NCI-H1694 treated with DMSO at 0.1 percent for 48 hours (cell line): ENCODE measurements around the gene HMCN1.

Experiments used
- DNase-seq: peaks from one replicate; lab custom pipeline; 2025; lab: John Stamatoyannopoulos, UW

Gene HMCN1

DNA sequence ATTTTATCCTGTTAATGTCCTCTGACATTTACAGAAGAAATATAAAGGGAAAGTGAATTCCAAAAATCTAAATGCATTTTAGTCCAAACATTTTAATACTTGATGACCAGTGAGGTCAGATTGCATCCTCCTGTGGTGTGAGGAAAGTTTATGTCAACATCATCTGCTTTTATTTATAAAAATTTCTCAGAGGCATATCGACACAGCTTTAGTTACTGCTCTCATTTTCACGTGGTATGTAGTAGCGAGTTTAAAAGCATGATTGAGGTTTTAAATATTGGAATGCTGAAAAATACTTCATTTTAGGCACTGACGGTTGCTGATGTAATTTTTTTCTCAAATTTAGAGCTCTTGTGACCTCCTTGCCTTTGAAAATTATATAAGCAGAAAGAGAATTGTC lies 234.8 kb downstream of the HMCN1 start:
- no peak for DNase-seq

DNA sequence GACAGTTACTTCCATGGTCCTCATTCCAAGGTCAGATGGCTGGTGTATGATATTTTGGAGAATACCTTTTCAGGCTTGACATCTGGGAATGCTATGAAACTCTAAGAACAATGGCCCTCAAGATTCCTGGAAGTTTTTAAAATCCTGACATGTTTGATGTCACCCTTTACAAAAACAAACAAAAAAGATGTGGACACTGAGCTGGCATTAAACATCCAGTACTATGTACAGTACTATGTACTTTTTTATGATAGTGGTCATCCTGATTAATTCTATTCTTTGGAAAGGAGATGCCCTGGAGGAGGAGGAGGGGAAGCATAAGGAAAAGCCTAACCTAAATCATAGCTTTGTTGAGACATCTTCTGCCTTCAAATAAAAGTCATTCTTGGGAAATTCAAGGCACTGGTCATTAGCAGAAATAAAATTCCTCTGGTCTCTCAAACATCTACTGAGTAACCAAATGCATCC lies 235.4 kb downstream of the HMCN1 start:
- no peak for DNase-seq

DNA sequence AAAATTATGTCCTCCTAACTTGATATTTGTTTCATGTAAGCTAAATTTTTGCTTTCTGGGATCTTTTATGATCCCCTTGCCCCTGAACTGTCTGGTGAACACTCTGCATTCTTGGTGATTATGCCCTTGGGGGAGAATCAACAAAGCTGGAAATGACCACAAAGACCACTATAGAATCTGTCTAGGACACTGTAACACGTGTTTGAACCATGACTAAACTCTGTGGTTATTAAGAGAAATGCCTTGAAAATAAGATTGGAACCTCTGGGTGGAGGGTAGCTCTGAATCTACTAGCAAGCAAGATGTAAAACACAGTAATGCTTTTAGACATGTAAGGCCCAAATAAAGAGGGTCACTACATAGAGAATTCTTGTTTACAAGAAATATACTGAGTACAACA lies 237.5 kb downstream of the HMCN1 start:
- DNase-seq: no peak

DNA sequence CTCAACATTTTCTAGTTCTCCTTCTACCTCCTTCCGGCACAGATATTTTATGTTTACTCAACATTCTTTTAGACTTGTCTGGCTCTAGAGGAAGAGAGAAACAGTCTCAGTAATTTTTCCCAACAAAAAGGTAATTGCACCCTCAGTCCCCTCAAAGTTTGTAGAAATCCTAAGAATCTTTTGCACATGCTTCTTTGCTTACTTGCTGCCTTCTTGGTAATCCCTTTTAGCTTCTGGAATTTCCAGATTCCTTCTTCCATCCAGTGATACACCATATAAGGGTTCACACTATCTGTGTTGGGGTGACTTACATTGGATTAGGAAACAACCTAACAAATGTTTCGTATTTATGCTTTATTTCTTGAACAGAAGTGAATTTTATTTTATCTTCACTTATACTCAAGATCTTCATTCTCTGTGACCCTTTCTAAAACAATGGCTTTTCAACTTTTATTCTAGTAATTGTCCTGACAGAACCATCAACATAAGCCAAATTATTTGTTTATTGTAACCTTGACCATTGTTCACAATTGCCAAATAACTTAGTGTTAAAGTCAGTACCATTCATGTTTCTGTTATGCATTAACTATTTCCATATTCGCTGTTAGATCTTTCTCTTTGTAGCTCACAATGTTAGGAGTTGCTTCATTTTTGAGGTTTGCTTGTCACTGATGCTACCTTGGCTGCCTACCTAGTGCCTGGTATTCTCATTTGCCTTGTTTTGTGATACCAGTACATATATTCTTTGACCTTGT lies 238.1 kb downstream of the HMCN1 start:
- no peak for DNase-seq

DNA sequence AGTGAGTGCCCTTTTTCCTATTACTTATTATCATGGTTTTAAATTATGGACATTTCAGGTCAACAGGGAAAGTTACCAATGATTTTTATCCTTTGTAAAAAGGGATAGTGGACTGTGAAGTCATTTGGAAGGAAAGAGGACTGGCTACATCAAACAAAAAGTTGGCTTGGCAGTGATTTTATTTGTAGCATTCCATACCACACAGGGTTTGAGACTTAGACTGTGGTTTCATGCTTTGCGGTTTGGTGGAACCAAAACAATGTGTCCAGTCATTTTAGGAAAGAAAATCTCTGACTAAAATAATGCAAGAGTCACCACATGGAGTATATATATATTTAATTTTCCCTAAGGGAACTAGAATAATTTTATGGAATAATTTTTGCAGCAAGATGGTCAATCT lies 239.5 kb downstream of the HMCN1 start:
- DNase-seq: no peak

DNA sequence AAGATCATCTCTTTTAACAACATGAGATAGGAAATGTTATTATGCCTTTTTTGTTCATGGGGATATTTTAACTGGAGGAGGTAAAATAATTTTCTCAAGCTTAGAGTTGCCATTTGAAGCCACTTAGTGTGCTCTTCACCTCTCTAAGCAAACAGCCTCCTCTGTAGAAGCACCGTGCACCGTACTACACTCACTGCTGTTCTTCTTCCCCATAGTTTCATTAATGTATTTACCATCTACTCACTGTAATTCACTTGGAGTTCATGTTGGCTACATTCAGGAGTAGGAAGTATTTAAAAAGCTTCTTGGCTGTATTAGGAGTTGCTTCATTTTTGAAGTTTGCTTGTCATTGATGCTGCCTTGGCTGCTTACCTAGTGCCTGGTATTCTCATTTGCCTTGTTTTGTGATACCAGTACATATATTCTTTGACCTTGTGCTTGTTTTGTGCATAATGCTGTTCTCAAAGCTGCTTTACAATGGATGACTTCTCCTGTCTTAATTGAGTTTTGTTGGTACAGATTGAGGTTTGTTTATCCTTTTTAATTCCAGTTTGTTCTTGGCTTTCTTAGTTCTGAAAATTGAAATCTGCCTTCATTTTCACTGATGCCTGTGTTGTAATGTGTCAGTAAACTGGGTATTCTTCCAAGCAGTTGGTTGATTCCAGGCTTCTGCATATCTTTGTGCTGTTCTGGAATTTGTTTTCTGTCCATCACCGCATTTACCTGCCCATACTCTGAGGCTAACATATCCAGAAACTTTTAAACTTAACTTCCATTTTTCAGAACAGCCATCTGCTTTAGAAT lies 240.4 kb downstream of the HMCN1 start:
- DNase-seq: no peak

DNA sequence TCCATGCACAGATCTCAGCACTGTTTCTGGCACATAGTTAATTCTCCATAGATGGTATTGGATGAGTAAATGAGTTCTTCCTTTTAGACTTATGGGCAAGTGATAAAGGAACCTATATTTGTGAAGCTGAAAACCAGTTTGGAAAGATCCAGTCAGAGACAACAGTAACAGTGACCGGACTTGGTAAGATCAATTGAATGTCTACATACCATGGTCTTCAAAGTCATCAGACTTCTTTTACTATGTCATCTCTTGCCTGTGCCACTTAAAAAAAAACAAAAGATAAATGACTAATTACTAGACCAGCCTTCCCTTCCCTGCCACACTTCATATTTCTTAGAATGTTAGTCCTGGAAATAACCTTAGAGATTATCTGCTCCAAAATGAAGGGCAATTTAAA lies 246.7 kb downstream of the HMCN1 start:
- no peak for DNase-seq

DNA sequence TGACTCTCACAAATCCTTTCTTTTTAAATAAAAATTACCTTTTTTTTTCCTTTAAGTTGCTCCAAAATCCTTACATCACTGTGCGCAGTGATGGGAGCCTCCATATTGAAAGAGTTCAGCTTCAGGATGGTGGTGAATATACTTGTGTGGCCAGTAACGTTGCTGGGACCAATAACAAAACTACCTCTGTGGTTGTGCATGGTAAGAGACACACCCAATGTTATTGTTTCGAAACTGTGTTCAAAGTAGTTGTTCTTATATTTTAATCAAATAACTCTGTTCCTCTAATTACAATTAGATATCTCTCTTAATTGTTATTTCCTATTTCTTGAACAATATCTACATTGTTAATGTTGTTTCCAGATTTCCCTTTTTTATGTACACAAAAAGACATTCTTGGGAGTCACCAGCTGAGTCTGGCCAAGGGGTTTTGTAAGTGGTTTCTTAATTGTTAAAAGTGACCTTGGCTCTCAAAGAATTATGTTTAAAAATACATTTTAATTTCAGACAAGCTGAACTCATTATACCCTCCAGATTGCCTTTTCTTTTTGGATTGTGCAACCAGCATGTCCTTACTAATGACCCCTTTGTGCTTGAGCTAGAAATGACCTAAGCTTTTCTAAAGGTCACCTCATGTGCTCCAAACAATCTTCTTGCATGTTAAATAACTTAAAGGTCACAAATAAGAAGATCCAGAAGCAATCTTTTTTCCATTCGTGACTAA lies 250.1 kb downstream of the HMCN1 start:
- no peak for DNase-seq

DNA sequence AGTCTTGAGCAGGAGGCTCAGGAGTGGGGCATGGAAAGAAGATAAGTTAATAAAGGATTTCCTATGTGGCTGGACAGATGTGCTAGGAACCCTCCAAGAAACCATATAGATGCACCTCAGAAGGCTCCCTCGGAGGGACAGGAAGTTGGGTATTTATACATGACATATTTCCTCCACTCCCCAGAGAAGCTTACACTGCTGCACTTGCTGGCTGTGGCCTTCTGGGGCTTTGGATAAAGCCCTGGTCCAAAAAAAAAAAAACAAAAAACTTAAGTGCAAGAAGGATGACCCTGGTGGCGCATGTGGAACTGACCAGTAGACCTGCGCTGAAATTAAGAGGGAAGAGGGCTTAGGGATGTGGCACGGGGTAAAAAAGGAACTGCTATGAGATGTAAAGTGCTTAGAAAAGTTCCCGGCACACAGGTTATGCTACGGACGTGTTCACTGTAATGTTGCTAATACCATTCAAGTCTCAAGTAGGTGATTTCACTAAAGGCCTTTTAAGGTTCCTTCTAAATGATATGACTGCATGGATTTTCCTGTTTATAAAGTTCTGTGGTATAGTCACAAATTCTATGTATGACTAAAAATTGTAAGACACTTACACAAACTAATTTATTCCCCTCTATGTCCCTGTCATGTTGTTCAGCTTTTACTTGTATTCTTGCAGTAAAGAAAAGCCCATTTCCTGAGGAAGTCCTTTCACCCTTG lies 253.6 kb downstream of the HMCN1 start:
- no peak for DNase-seq

DNA sequence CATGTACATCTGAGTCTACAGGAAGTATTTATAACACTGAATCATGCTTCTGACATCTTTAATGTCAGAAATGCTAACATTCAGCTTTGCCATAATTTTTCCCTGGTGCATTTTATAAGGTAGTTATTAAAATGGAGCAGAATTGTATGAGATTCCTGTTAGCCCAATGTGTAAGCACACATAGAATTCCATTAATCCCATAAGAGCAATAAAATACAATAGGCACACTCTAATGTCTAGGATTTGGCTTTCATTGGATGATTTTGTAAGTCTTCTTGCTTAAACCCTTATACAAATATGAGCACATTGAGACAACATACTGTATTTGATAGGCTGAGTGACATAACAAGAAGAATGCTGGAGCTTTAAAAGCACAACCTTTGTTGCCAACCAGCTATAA lies 256.4 kb downstream of the HMCN1 start:
- DNase-seq: no peak

DNA sequence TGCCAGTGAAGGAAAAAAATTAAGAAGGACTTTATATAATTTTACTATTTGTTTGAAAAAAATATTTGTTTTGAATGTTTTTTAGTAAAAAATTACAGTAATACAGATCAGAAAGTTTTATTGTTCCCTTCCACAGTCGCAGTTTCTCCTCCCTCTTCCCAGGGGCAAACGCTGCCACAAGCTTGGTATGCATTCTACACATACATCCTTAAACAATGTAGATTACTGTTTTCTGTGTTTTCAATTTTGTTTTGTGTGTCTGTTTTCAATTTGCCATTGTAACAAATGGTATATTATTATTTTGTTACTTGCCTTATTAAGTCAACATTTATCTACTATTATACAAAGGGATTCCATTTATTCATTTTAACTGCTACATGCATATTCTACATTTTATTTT lies 257.1 kb downstream of the HMCN1 start:
- no peak for DNase-seq

DNA sequence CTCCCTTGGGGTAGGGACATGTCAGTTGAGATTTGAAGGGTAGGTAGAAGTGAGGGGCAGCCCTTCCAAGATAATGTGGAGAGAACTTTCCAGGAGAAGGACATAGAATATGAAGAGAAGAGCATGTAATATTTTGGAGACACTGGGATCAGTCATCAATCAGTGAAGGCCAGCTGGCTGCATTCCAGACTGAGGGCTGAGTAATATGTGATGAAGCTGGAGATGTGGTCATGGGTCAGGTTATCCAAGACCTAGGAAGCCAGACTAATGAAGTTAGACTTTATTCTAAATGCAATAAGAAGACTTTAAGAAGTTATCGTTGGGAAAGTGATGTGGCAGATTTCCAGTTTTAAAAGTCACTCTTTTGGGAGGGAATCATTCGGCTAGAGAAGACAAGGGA lies 262.0 kb downstream of the HMCN1 start:
- DNase-seq: no peak

DNA sequence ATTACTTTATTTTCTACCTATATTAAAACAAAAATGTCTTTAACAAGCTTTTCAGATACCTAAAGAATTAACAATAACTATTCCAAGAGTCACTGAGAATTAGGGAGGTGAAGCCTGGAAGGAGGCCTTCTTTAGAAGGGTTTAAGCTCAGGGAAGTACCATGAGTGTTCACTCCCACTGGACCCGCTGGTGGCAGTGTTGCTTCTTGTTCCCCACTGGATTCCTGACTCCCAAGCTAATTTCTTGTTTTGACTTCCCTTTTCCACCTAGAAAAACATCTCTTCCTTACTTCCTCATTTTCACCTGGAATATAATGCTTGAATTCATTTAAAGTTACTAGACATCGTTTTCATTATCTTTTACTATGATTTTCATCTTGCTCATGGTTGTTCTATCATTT lies 264.2 kb downstream of the HMCN1 start:
- no peak for DNase-seq

DNA sequence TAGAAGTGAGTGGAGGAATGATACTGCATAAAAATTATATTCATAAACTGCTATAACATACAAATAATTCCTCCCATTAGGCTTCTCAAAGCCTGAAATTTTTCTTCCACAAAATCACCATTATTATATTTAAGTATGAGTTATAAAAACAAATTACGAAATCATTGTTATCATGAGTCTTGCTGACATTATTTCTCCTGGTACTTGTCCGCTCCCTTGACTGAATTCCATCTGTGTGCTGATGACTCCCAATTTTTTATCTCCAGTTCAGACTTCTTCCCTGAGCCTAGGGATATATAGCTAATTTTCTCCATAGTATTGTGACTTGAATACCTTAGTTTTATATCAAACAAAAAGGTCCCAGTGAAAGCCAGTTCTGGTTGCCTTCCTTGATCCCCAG lies 268.2 kb downstream of the HMCN1 start:
- DNase-seq: no peak

DNA sequence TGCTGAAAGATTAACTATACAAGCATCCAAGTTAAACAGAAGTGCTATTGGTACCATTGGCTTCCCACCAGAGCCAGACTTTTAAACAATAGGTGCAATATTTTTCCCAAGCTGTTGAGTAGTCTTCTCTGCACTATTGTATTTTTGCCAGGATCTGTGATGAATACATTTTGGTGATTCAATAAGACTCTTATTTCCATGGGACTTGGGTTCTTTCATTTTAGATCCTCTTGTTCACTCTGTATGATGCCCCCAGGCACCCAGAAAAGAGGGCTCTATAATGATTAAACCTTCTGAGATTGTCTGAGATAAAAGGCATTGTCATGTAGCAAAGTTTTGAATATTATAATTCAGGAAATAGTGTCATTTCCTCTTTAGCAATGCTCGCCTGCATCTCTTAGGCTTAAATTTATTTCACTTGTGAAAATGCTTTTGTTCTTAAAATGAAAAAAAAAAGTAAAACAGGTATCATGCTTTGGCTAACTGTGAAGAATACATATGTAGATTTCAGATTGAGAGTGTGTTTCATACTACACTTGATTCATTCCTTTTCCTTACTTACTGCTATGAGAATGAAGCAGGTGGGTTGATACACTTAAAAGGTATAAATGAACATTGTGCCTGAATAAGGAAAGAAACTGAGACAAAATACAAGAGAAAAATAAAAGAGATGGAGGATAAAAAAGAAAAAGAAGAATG lies 275.0 kb downstream of the HMCN1 start:
- DNase-seq: no peak

DNA sequence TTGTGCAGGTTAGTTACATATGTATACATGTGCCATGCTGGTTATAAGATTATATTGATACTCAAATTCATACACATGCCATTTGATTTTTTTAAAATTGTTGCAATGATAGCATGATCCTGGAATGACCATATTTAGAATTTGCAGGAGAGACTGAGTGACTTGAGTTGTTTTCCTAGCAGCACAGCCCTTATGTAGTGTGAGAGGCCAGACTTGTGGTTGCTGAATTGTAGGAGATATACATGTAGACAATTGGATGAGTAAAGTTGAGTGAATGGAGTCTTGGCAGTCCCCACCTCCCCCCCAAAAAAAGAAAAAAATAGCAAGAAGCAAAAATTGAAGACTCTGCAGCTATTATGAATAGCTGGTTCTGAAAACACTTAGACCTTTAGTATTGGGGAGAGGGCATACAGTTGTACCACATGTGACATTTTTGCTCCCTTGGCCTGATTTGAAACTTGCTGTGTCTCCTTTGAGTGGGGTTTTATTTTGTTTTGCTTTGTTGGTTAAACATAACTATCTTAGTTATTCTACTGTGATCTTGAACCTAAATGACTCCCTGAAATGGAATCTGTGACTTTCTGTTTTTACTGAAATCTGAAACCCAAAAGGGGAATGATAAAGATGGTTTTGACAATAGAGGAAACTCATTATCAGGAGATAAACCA lies 280.3 kb downstream of the HMCN1 start:
- no peak for DNase-seq

DNA sequence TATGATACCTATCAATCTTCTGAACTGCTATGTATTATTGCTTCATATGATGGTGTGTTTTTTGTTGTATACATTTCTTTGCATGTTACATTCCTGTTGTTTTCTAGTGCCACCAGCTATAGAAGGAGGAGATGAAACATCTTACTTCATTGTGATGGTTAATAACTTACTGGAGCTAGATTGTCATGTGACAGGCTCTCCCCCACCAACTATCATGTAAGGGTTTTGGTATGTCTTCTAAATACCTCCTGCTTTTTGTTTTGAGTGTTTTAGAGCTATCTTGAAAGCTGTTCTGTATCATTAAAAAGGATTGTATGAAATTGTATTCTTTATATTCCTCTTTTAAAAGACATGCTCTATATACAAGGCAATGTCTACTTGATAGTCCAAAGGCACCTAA lies 282.7 kb downstream of the HMCN1 start:
- no peak for DNase-seq

DNA sequence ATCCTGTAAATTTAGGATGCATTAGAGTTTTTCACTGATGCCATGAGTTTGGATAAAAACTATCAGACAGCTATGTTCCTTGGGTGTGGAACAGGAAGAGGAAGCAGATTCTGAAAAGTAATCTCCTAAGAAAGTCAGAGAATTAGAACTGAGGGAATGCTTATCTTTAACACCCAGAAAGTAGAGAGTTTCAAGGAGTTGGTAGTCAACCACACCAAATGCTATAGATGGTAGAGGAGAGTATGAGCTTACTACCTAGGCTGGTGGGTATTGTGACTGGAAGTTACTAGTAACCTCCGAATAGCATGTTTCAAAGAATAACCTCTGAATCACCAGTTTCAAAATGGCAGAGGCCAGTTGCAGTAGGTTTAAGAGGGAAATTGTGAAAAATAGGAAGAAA lies 288.0 kb downstream of the HMCN1 start:
- DNase-seq: no peak

DNA sequence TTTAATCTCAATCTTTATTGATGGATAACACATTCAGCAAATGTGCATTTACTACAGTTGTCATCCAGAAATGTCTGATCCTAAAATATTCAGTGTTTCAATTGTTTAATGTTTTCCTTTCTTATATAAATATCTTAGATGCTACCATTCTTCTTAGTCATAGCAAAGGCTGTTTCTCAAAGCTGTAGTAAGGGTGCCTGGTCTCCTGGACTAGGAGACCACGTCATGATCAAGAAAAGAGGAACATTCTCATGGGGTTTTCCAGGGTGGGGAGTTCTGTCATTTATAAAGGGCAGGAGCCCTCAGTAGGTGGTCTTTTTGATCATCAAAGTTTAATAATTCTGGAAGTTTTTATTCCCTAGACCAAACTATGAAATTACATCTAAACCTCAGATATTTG lies 292.8 kb downstream of the HMCN1 start:
- DNase-seq: no peak

DNA sequence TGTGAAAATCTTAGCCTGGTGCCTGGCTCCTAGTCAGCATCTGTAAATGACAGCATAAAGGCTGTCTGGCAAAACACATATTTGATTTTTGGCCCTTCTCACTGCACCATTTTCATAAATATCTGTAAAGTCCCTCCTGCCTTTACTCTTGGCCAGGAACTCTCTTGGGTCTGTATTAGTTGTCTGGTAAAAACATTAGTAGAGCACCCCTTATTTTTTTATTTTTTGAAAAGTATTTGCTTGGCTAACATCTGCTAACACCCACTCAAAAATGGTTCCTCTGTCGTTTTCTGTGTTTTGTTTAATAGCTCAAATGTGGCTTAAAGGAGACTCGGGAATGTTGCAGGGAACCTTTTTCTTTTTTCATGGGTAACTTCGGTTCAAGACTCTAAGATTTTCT lies 293.4 kb downstream of the HMCN1 start:
- no peak for DNase-seq

DNA sequence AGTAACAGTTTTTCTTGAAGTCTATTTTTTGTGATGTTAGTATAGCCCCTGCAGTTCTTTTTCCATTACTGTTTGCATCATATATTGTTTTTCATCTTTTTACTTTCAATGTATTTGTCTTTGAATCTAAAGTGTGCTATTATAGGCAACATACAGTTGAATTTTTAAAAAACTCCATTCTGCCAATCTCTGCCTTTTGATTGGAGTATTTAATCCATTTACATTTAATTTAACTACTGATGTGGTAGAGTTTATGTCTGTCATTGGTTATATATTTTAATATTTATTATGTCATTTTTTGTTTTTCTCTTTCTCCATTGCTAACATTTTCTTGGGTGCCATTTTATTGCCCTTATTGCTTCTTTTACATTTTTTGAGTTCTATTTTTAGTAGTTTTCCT lies 296.3 kb downstream of the HMCN1 start:
- no peak for DNase-seq
